GM12801 (cell line): ENCODE results near the gene MYO7A.

Source experiments
- TF ChIP-seq, protein P1 (sequence below): IDR thresholded peaks from one replicate; pipeline ENCODE4 v1.5.1; 2011; ENCODE audit warnings: control low read depth; ENCODE audit not compliant: insufficient read length; ENCODE audit errors: extremely low read depth

Gene MYO7A

GRCh38 chr11:77103319-77103718 is 24.7 kb upstream of the MYO7A start:
- TF ChIP-seq, protein P1, sequence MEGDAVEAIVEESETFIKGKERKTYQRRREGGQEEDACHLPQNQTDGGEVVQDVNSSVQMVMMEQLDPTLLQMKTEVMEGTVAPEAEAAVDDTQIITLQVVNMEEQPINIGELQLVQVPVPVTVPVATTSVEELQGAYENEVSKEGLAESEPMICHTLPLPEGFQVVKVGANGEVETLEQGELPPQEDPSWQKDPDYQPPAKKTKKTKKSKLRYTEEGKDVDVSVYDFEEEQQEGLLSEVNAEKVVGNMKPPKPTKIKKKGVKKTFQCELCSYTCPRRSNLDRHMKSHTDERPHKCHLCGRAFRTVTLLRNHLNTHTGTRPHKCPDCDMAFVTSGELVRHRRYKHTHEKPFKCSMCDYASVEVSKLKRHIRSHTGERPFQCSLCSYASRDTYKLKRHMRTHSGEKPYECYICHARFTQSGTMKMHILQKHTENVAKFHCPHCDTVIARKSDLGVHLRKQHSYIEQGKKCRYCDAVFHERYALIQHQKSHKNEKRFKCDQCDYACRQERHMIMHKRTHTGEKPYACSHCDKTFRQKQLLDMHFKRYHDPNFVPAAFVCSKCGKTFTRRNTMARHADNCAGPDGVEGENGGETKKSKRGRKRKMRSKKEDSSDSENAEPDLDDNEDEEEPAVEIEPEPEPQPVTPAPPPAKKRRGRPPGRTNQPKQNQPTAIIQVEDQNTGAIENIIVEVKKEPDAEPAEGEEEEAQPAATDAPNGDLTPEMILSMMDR: no peak

DNA sequence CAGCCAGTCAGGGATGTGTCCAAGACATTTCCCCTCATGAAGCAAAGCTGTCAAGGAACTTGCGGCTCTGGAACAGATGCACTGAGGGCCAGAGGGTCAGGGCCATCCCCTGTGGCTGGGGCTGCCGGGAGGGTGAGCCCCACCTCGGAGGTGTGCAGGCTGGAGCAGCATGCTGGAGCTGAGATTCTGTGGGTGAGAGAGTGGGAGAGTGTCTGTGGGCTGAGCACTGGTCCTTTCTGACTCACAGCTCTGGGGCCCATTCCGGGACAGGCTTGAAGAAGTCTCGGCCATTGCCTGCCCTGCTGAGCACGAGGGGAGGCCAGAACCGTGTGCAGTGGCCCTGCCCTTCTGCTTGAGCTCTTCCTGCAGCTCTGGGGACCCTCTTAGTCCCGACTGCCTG is 23.3 kb upstream of the MYO7A start:
- TF ChIP-seq, protein P1: no peak

DNA sequence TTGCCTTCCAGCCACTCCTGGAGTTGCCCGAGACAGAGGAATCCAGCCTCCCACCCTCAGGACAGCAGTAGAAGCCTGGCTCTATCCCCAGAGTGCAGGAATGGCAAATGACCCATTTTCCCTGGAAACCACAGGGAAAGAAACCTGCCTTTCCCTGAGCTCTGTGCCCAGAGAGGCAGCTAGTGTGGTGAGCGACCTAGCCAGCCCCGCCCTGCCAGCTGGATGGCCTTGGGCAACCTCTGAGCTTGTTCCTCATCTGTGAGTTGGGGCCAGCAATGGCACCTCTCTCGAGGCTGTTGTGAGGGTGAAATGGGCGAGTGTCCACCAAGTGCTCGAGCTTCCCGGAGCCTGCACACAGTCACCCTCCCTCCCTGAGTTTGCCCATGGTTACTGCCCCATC is 21.7 kb upstream of the MYO7A start:
- TF ChIP-seq, protein P1: no peak

DNA sequence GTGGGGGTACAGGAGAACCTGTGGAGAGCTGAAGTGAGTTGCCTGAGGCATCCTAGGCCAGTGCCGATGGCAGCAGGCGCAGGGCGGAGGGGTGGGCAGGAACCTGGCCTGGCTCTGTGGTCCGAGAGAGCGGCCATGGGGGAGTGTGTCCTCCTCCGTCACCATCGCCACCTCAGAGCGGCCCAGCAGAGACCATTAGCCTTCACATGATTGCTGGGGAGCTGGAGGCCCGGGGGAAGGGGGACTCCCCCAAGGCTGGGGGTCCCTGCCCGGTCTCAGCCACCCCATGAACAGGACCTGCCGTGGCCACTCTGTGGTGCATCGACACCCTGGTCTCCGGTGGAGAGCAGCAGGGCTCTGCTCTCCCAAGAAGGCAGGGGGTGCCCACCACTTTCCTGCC is 21.3 kb upstream of the MYO7A start:
- TF ChIP-seq, protein P1: no peak

GRCh38 chr11:77107950-77108349 is 20.1 kb upstream of the MYO7A start:
- TF ChIP-seq, protein P1: no peak

DNA sequence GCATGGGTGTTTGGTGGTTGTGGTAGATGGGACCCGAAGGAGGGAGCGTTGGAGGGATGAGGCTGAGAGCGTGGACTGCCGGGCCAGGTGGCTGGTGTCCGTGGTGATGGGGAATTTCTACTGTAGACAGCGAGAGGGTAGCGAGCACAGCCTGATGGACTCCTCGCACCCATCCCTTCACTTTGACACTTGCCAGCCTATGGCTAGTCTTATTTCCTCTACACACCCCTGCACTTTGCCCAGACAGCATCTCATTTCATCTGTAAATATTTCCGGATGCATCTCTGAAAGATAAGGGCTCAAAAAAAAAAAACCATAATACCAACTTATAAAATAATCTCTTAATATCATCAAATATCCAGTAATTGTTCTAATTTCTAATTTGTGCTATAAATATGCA is 19.6 kb upstream of the MYO7A start:
- TF ChIP-seq, protein P1: no peak

GRCh38 chr11:77109236-77110019 is 18.6 kb upstream of the MYO7A start:
- TF ChIP-seq, protein P1: no peak
